ENCODE data around the gene PAK1IP1.
"Not testable (repeated sequence)": the region's sequence is repeated elsewhere in the genome, so short reads cannot be mapped to it uniquely, and the experiment has no call there.

PAK1IP1 gene

GRCh38 chr6:10695086-10695657 is 400 bp downstream of the PAK1IP1 start:
- no peak for DNase-seq

- DNase-seq = no peak
Measured at GRCh38 chr6:10696655-10697054, 1.9 kb downstream of the PAK1IP1 start.

GRCh38 chr6:10713962-10714361 is 19.2 kb downstream of the PAK1IP1 start:
- no peak for DNase-seq

GRCh38 chr6:10719296-10719963 is 24.7 kb downstream of the PAK1IP1 start:
- no peak for DNase-seq

- no peak for DNase-seq
Measured at GRCh38 chr6:10719964-10720264, 25.1 kb downstream of the PAK1IP1 start.

- DNase-seq = no peak
Measured at GRCh38 chr6:10720265-10720959, 25.6 kb downstream of the PAK1IP1 start.

- DNase-seq = not testable (repeated sequence)
Measured at GRCh38 chr6:10720960-10721849, 26.4 kb downstream of the PAK1IP1 start.

GRCh38 chr6:10721850-10722569 is 27.2 kb downstream of the PAK1IP1 start:
- no peak for DNase-seq

GRCh38 chr6:10722570-10722819 is 27.7 kb downstream of the PAK1IP1 start:
- no peak for DNase-seq

- peak; percentile 80 for DNase-seq
Measured at GRCh38 chr6:10722820-10723566, 28.2 kb downstream of the PAK1IP1 start, which contains the start of gene TMEM14C. Gene TMEM14C (plus strand): TSS chr6:10723070. CDS start chr6:10724614, 1,544 bp downstream.

GRCh38 chr6:10723567-10723881 is 28.8 kb downstream of the PAK1IP1 start:
- DNase-seq = no peak

- DNase-seq = no peak
Measured at GRCh38 chr6:10725044-10725443, 30.3 kb downstream of the PAK1IP1 start.

GRCh38 chr6:10725716-10726115 is 30.9 kb downstream of the PAK1IP1 start:
- no peak for DNase-seq

GRCh38 chr6:10730254-10730653 is 35.5 kb downstream of the PAK1IP1 start:
- no peak for DNase-seq

- no peak for DNase-seq
Measured at GRCh38 chr6:10733151-10733715, 38.5 kb downstream of the PAK1IP1 start.

GRCh38 chr6:10733863-10734262 is 39.1 kb downstream of the PAK1IP1 start:
- no peak for DNase-seq

- DNase-seq = no peak
Measured at GRCh38 chr6:10736731-10737130, 42.0 kb downstream of the PAK1IP1 start.

GRCh38 chr6:10740061-10740460 is 45.3 kb downstream of the PAK1IP1 start:
- DNase-seq = no peak

- DNase-seq = not testable (repeated sequence)
Measured at GRCh38 chr6:10741643-10742042, 46.9 kb downstream of the PAK1IP1 start.

- no peak for DNase-seq
Measured at GRCh38 chr6:10742251-10742650, 47.5 kb downstream of the PAK1IP1 start.

- DNase-seq = no peak
Measured at GRCh38 chr6:10743515-10743914, 48.7 kb downstream of the PAK1IP1 start.

GRCh38 chr6:10745116-10745515 is 50.3 kb downstream of the PAK1IP1 start:
- DNase-seq = no peak

Data from NCI-H510A (cell line).